GM19463 (cell line): ENCODE measurements around the gene MGA.
"Not testable (repeated sequence)": the region's sequence is repeated elsewhere in the genome, so short reads cannot be mapped to it uniquely, and the experiment has no call there.

Experiments
- ATAC-seq: cut with Tn5 transposase; IDR thresholded peaks from one replicate; pipeline ENCODE4 v1.9.1; 2021; ENCODE audit warnings: mild to moderate bottlenecking, moderate library complexity; ENCODE audit not compliant: unreplicated experiment

The MGA gene

DNA sequence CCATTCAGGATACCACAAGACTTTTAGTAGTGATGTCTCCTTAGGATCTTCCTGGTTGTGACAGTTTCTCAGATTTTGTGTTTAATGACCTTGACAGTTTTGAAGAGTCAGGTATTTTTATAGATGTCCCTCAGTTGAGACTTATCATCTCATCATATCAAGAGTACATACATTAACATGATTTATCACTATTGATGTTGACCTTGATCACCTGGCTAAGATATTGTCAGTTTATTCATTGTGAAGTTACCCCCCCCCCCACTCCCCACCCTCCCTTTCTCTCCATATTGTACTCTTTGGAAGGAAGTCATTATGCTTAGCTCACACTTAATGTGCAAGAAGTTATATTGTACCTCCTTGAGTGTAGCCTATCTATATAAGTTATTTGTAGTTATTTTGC, 42.9 kb downstream of the MGA start:
- ATAC-seq: no peak

DNA sequence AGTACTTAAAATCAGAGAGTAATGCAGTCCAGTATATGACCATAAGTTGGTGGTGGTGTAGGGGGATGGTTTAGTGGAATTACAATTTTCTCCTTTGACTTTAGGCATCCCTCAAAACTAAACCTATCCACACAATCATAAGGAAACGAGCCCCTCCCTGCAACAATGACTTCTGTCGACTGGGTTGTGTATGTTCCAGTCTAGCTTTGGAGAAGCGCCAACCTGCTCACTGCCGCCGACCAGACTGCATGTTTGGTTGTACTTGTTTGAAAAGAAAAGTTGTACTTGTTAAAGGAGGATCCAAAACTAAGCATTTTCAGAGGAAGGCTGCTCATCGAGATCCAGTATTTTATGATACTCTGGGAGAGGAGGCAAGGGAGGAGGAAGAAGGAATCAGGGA, 52.8 kb downstream of the MGA start:
- no peak for ATAC-seq

DNA sequence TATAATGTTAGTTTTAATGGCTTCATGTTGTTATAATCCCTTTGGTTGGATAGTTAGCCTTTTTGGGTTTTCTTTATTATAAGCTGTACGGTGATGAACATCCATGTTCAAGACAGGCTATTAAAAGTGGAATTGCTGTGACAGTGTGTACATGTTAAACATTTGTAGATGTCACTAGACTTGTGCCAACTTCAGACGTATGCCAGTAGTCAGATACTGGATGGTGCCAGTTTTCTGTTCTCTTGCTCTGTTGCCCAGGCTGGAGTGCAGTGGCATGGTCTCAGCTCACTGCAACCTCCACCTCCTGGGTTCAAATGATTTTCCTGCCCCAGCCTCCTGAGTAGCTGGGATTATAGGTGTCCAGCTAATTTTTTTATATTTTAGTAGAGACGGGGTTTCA, 54.1 kb downstream of the MGA start:
- no peak for ATAC-seq

DNA sequence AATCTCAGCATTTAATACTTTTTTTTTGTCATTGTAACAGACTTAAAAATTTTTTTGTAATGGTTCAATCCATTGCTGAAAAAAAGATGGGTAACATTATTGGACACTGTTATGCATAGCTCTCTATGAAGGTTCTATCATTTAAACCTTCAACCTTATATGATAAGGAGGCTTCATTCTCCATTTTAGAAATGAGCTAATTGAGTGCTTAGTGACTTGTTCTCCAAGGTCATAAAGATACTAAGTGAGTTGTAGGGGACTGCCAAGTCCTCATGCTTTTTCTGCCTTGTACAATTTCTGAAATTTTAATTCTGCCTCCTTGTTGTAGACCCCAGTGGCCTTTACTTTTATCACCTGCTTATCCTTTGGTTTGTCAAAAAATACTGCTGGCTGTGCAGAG, 56.7 kb downstream of the MGA start:
- ATAC-seq: no peak

DNA sequence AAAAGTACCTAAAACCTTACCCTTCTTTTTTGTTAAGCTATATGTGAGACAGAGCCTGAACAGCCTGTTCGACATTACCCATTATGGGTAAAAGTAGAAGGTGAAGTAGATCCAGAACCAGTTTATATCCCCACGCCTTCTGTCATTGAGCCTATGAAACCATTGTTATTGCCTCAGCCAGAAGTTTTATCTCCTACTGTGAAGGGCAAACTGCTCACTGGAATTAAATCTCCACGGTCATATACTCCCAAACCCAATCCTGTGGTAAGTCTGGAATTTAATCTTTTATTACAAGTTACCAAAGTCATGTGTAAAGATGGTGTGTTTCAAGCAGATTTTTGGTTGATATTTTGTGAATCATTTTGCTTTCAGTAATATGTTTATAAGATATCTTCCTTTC, 66.9 kb downstream of the MGA start:
- no peak for ATAC-seq

DNA sequence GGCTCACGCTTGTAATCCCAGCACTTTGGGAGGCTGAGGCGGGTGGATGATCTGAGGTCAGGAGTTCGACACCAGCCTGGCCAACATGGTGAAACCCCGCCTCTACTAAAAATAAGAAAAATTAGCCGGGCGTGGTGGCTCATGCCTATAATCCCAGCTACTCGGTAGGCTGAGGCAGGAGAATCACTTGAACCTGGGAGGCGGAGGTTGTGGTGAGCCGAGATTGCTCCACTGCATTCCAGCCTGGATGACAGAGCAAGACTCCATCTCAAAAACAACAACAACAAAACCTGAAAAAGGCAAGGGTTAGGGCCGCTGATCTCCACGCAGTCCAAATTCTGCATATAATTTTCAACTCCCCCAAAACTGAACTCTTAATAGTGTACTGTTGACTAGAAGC, 67.9 kb downstream of the MGA start:
- not testable (repeated sequence) for ATAC-seq

DNA sequence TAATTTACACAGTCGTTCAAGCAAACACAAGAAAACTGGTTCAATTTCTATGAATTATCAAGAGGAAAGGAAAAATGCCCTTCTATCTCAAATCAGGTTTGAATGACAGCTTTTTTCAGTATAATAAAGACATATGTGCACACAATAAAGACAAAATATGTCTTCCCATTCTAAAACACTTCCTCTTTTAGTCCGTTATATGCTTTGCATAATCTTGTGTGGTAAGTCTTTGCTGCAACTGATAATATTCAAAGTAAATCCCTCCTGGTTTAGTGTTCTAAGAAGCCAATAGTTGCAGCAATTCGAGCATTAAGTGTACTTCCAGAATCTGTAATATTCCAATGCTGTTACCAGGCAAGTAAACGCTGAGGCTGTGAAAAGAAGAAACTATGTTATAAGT, 70.3 kb downstream of the MGA start:
- ATAC-seq: no peak

DNA sequence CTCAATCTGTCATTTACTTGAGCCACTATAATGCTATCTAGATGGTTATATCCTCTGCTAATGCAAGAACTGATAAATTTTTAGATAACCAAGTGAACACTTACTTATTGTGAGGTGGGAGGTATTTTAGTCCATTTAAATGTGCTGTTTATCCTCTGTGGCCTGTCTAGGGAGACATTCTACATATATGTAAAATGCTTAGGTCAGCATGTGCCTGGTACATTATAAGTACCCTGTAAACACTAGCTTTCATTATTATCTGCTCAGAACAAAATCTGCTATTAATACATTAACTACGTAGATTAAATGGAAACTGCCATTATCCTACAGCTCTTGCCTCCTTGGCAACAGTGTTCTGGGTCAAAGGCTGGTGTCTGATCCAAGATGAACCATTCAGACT, 72.3 kb downstream of the MGA start:
- ATAC-seq: no peak

DNA sequence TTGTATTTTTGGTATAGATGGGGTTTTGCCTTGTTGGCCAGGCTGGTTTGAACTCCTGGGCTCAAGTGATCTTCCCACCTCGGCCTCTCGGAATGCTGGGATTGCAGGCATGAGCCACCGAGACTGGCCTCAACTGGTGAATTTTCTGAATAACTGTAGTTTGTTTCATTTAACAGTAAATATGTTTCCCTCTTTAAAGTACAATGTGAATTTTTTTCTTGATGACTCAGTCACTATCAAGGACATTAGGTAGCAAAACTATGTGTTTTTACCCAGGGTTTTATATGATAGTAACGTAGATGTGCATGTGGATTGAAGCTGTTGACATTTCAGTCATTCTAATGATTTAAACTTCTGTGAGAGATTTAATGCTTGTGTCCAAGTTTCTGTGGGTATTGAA, 73.9 kb downstream of the MGA start:
- ATAC-seq: no peak

DNA sequence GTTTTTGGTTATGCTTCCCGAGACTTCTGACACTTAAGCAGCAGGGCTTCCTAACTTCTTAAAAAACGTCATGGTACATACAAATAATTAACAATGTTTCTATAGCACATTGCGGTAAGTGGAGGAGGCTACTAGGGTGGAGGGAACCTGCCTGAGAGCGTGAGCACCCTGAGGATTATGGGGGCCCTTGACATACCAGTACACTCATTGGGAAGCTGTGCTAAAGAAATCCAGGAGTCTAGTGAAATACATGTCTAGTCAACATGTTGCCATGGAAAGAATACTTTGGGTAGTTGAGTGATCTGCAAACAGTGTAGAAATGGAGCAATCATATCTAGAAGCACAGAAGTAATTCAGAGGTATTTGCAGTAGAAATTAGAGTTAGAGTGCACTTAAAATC, 74.8 kb downstream of the MGA start:
- ATAC-seq: no peak

DNA sequence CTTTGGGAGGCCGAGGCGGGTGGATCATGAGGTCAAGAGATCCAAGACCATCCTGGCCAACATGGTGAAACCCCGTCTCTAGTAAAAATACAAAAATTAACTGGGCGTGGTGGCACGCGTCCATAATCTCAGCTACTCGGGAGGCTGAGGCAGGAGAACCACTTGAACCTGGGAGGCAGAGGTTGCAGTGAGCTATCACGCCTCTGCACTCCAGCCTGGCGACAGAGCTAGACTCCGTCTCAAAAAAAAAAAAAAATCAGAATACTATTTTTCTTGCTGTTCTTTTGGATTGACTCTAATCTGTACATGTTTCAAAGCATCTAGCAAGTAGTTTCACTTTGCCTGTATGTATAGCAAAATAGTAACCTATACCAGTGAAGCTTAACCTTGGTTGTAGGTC, 75.3 kb downstream of the MGA start:
- not testable (repeated sequence) for ATAC-seq

DNA sequence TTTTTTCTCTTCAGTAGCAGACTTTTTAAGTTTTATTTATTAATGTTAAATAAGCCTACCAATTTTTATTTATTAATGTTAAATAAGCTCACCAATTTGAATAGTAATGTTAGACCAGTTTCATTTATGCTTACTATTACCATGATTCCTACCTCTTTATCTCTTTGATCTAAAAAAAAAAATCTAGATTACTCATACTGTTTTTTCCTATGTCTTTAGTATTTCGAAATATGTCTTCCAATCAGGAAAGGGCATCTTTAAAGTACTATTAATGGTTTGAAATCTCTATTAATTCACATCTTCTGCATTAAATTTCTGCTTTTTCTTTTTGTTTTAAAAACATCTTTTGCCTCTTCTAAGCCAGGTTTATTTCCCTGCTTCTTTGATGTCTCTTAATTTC, 86.6 kb downstream of the MGA start:
- no peak for ATAC-seq

DNA sequence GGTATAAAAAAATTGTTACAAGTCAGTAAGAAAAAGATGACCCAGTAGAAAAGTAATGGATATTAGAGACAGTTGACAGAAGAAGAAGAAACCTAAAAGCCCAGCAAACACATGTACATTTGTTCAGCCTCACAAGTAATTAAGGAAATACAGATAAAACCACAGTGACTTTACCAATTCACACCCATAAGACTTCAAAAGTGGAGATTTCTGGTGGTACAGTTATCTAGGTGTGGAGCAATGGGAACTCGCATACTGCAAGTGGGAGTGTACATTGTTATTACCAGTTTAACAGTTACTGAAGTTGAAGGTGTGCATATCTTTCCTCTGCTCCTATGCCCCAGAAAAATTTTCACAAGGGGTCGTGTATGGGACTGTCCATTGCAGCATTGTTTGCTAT, 96.0 kb downstream of the MGA start:
- no peak for ATAC-seq

DNA sequence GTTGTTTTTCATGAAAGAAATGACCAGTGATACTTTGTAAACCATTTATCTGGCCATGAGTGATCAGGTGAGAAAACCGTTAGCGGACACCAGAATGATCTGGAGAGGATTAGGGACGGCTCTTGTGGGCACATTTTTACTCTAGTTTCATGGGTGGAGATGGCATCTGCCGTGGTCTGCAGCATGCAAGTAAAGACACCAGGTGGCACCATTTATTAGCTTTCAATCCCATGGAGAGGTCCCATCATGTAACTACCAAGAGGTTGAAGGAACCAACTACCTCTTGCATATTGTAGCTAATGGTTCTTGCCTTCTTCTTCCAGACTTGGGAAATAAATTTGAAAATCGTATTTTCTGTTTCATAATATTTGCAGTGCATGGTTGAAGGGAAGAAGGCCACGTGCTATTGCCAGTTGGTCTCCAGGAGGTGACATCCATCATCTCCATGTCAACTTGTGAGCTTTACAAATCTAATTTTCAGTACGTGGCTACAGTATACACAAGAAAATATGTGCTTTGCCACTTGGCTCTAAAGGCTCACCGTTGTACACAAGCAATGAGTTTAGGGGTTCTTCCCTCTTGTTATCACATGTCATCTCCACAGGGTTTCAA, 112.6 kb downstream of the MGA start:
- no peak for ATAC-seq

DNA sequence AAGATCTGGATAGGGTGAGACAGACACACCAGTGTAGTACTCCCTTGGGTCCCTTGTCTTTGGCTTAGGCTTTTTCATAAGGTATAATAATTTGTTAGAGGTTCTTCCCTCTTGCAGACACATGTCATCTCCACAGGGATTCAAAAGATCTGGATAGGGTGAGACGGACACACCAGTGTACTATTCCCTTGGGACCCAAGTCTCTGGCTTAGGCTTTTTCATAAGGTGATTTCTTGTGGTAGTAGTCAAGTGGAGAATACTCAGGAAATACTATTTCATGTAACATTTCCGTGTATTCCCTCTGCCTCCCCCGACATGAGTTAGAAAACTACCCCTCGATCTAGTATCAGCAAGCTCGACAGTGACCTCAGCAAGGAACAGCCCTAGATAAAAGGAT, 113.1 kb downstream of the MGA start:
- ATAC-seq: no peak

DNA sequence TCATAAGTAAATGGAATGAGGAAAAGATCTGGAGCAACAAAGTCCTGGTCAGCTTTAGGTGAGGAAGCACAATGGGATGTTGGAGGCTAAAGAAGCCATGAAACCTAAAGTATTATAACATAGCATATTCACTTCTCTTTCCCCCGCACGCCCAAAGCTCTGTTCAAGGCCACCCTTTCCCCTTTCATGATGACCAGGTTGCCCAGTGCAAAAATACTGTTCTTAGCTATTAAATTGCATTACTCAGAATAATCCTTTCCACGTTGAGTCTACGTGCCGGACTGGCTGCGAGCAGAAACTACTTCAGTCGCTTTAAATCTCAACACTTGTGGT, 113.5 kb downstream of the MGA start:
- ATAC-seq: no peak

DNA sequence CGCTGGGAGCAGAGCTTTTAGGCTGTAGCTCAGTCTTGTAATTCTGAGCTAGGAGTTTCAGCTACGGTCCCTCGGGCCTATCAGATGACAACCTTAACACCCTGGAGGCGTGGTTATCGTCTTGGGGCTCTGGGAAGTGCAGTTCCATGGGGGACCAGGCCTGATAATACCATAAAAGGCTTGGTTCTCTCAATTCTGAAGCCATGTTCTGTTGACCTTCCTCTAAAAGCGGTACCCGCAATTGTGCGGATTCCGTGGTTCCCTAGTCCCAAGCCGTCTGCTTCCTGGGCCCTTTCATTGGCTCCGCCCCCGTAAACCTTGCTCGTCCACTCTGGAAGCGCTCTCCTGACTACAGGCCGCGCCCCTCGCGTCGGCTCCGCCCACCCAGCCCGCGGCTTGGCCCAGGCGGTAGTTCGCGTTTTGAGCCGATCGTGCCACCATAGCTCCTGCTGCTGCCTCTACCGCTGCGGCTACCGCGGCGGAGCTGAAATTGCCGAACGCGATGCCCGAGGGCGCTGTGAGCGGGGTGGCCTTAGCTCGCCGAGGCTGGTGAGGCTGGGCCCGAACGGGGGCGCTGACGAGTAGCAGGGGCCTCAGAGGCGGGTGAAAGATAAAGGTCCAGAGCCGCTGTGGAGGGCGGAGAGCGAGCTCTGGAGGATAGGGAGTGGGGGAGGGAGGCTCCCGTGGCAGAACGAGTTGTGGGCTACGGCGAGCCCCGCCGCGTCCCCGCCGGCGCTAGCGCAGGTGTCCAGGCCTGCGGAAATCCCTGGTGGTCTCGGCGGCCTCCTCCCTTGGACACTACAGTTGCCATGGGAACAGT, 114.1 kb downstream of the MGA start, which contains the start of gene MAPKBP1:
MAPKBP1 (plus strand) TSS at position 423 of the 820 bp plus-strand sequence. CDS start 792 bp downstream, outside the sequence.
- peak; percentile 77 for ATAC-seq

DNA sequence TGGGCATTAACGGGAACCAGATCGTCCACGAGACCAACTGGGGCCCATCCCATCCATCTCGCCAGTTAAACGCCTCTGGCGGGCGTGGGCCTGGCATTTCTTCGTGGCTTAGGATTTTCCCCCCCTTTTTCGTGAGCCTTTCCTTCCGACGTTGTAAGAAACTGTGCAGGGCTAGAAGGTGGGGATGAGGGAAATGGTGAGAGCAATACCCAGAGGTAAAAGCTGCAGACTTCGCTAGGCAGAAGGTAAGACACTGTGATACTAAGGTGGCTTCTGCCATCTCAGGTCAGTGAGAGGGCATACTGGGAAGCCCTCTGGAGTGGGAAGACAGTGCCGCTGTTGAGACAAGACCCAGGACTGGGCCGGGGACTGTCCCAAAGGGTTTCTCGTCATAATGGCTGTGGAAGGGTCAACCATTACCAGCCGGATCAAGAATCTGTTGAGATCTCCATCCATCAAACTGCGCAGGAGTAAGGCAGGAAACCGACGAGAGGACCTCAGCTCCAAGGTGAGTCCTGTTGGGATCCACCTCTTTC, 114.7 kb downstream of the MGA start:
- no peak for ATAC-seq

DNA sequence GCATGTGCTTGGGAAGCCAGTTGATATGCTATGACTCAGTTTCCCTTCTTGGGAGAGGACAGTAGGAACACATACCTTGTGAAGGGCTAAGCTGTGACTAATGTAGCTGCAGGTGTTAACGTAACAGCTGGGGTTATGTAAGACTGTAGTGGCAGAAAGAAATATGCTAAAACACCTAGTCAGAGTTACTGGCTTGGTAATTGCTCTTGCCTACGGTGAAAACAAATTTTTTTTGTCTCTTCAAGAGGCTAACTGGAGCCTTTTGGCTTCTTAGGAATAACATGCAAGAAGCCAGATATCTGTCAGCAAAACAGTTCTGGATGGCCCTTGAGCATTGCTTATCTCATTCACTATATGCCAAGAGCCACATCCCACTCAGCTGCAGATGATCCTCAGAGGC, 115.4 kb downstream of the MGA start:
- ATAC-seq: no peak

DNA sequence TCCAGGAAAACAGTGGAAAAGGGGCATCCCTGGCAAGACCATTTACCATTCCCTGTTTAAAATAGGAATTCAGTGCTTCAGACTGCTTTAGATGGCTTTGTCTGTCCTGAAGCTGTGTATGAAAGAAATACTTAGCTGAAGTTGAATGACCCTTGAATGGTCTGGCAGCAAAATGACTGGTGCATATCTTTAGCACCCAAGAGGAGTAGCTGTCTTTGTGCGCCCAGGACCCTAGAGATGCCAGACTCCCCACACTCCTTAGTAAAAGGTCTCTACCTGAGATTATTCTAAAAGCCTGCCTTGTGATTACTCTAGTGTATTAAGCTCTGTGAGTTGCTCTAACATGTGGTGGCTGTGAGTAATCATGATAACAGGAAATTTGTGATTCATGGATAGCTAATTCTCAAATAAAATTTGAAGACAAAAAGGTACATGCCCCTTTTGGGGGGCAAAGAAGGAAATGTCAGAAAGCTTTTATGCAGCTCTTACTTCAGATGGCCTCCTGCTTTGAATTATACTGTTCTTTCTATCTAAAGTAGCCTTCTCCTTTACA, 117.3 kb downstream of the MGA start:
- no peak for ATAC-seq

DNA sequence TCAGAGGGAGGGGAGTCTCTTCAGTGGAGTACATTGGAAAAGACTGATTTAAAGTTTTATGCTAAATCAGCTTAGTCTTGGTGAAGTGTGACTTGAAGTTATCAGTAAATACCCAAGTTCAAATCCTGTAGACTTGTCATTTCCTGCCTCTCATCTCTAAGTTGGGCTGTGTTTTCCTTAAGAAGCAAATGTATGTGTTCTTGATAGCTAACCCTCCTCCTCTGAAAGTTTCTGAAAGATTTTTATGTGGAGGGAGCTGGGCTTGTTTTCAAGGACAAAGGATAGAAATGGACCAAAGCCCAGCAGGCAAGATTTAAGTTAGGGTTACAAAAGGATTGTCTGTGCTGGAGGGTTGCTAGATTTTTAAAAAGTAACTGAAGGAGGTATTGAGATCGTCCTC, 118.3 kb downstream of the MGA start:
- ATAC-seq: no peak

DNA sequence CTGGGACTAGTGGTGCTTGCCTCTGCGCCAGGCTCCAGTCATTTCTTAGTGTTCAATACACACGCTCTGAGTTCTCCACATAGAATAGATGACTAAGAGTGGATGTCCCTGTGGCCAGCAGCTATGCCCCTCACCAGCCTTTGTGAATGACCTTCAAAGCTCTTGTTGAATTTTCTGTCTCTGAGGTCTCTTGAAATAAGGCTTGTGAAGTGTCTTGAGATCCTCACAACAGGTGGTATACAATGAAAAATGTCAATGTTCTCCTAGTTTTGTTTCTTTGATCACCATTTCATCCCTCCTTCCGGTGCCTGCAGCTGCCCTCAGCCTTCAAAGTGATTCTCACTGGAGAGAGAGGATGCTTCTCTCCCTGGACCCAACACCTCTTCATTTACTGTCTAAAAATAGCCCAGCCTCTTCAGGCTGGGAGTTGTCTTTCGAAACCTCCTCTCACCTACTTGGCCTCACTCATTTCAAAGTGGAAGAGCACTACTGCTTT, 119.5 kb downstream of the MGA start:
- no peak for ATAC-seq
